HAP-1 (cell line): ENCODE data around the gene PLB1.

ENCODE experiments used
- DNase-seq, 2 experiments: peaks; one replicate each; pipeline ENCODE4 v3.0.0-alpha.2; 2016 to 2020; ENCODE audit warnings: low spot score in 2 of 2
- H3K27me3 ChIP-seq: fragments of 250-450 bp; sonication (Bioruptor Pico); 2 replicates; pipeline ENCODE4 v1.5.1; 2020; ENCODE audit warnings: low read depth, mild to moderate bottlenecking, moderate library complexity
- H3K36me3 ChIP-seq: fragments of 250-450 bp; sonication (Bioruptor Pico); replicated peaks from 2 replicates; pipeline ENCODE4 v1.5.1; 2020; ENCODE audit warnings: mild to moderate bottlenecking
- H3K4me1 ChIP-seq: fragments of 250-450 bp; sonication (Bioruptor Pico); 2 replicates; pipeline ENCODE4 v1.5.1; 2020; ENCODE audit warnings: mild to moderate bottlenecking
- H3K4me3 ChIP-seq: fragments of 250-450 bp; sonication (Bioruptor Pico); 2 replicates; pipeline ENCODE4 v1.5.1; 2020; ENCODE audit warnings: mild to moderate bottlenecking, moderate library complexity
- H3K9me3 ChIP-seq: fragments of 250-450 bp; sonication (Bioruptor Pico); 2 replicates; pipeline ENCODE4 v1.5.1; 2020; ENCODE audit warnings: mild to moderate bottlenecking, moderate library complexity
- in situ Hi-C: fragments of 300-500 bp; cut with MboI; formaldehyde crosslinking; loops from 3 replicates; pipeline ENCODE4 v1.14.3; 2020; ENCODE audit warnings: low sequenced_read_pairs, inconsistent platforms, mixed read lengths

PLB1 gene

DNA sequence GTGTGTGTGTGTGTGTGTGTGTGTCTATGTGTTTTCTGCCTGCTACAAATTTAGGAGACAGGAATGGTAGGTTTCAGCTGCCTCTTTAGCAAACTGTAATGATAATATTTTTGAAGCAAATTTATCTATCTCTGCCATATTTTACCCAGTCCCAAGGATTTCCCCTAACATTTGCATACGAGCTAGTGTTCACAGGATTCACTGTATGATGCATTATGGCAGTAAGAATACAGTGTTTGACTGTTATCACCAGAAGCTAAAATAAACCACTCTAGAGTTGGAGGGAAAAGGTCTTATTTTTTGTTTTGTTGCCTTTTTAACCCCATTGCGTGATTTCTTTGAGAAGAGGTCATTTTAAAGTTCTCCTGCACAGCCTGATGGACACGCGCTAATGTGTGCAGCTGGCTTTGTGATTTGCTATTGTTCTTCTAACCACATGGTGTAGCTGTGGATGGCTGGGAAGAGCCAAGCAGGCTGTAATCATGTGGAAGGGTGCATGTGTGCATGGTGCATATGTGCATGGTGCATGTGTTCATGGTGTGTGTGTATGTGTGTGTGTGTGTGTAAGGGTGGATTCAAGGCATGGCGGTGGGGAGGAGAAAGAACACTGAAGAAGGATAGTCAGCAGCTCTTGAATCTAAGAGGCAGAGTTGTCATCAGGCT, 62.4 kb downstream of the PLB1 start:
- no peak for DNase-seq
- in situ Hi-C loops: no loop called here
- Histone ChIP-seq H3K36me3 (no peaks in the 10 kb centered on the region), H3K9me3 (no peaks in the 10 kb centered on the region), H3K4me3 (no peak overlapping the region), H3K27me3 (no peaks in the 10 kb centered on the region), H3K4me1 (no peaks in the 10 kb centered on the region)

DNA sequence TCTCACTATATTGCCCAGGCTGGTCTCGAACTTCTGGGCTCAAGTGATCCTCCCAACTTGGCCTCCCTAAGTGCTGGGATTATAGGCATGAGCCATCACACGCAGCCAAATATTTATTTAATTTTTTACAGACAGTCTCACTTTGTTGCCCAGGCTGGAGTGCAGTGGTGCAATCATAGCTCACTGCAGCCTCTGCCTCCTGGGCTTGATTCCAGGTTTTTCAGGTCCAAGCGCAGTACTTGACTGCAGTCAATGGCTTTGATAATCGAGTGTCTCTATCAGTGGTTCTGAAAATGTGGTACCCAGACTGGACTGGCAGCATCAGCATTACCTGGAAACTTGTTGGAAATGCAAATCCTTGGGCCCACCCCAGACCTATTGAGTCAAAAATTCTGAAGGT, 63.1 kb downstream of the PLB1 start:
- H3K4me1 ChIP-seq: no peaks in the 10 kb centered on the region
- in situ Hi-C loops: no loop called here
- no peaks in the 10 kb centered on the region for H3K36me3 ChIP-seq
- no peaks in the 10 kb centered on the region for H3K27me3 ChIP-seq
- H3K4me3 ChIP-seq: no peak overlapping the region
- no peaks in the 10 kb centered on the region for H3K9me3 ChIP-seq
- DNase-seq: no peak

DNA sequence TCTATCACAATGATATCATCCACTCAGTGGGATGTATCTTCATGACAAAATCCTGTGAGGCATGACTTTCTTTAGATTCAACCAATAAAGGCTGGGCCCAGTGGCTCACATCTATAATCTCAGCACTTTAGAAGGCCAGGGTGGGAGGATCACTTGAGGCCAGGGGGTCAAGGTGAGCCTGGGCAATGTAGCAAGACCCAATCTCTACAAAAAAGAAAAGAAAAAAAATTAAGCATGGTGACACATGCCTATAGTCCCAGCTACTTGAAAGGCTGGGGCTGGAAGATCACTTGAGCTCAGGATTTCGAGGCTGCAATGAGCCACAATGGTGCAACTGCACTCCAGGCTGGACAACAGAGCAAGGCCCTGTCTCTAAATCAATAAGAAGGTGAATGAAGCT, 68.0 kb downstream of the PLB1 start:
- in situ Hi-C loops: no loop called here

DNA sequence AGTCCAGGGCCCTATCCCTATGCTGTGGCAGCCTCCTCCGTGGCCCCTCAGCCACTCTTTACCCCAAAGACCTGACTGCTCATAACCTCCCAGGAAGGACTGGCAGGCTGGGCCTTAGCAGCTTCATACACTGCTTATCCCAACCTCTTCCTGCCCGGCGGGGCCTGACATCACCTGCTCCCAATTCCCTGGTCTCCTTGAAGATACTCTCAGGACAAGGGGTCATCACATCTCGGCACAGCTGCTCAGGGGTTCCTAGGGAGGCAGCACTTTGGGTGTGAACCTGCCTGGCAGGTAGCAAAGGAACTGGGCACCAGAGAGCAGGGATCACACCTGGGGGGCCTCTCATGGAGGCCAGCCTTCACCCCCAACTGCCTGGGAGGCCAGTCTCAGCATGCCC, 68.5 kb downstream of the PLB1 start:
- H3K4me3 ChIP-seq: no peak overlapping the region
- no peaks in the 10 kb centered on the region for H3K27me3 ChIP-seq
- peaks cover 5% of the 10 kb centered on the region for H3K4me1 ChIP-seq
- DNase-seq: no peak
- in situ Hi-C loops: no loop called here
- no peaks in the 10 kb centered on the region for H3K36me3 ChIP-seq
- H3K9me3 ChIP-seq: no peaks in the 10 kb centered on the region

More for the DNA sequence above, 68.0 kb downstream of the PLB1 start:
- Histone ChIP-seq H3K9me3 (no peaks in the 10 kb centered on the region), H3K36me3 (no peaks in the 10 kb centered on the region), H3K4me1 (peaks cover 5% of the 10 kb centered on the region), H3K4me3 (no peak overlapping the region), H3K27me3 (no peaks in the 10 kb centered on the region)
- DNase-seq: no peak

DNA sequence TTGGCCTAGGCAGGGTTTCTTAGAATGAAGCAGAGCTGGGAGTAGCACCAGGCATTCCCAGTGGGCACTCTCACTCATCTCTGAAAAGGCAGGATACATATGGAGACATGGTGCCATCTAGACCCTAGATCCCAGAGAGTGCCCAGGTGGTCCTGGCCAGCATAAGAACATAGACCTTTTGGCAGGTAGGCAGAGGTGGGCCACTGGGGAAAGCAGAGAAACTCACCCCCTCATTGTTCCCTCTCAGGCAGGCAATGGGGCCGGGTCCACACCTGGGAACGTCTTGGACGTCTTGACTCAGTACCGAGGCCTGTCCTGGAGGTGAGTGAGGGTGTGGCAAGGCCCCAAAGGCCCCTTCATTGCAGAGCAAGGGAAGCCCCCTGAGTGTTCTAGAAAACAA, 69.2 kb downstream of the PLB1 start:
- no peaks in the 10 kb centered on the region for H3K36me3 ChIP-seq
- DNase-seq: no peak
- in situ Hi-C loops: no loop called here
- H3K4me3 ChIP-seq: no peak overlapping the region
- H3K4me1 ChIP-seq: peaks cover 5% of the 10 kb centered on the region
- no peaks in the 10 kb centered on the region for H3K9me3 ChIP-seq
- no peaks in the 10 kb centered on the region for H3K27me3 ChIP-seq

DNA sequence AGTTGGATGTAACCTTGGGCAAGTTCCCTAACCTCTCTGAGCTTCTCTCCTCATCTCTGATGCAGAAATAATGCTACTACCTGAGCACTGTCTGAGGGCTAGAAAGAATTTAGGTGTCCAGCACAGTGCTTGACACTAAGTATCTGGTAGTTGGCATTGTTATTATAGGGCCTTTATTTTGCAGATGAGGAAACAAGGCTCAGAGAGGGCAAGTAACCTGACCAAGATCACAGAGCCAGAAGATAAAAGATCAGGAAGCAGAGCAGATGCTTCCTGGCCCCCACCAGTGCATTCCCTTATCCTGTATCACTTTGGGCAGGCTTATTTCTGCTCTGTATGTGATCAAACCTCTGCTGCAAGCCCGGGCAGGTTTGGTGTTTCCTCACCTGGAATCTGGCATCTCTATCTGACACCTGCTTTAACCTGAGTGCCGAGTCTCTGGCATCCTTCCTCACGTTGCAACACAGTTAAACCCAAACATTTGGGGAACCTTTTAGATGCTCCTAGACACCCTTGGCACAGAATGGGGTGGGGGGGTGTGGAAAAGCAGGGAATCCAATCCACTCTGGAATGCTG, 69.9 kb downstream of the PLB1 start:
- DNase-seq: no peak
- in situ Hi-C loops: no loop called here
- Histone ChIP-seq H3K4me3 (no peak overlapping the region), H3K4me1 (peaks cover 5% of the 10 kb centered on the region), H3K27me3 (no peaks in the 10 kb centered on the region), H3K36me3 (no peaks in the 10 kb centered on the region), H3K9me3 (no peaks in the 10 kb centered on the region)

DNA sequence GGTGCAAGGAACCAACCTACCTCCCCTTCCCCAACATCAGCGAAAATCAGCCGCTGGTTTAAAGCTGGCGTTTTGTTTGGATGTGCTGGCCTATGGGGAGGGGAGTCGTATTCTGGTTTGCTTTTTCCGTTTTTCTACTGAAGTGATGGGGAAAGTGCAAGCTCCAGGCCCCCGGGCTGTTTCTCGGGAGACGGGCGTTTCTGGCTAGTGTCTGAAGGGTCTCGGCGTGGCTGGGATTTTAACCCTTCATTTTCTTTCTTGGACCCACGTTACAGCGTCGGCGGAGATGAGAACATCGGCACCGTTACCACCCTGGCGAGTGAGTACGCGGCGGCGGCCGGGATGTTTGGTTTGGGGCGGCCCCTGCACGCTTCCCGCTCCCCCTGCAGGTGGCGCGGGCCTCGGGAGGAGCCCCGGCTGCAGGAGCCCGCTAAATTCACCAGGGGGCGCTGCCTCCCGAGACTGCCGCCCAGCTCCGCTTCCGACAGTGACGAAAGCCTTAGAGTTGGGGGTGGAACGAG, 70.7 kb downstream of the PLB1 start:
- Histone ChIP-seq H3K36me3 (no peaks in the 10 kb centered on the region), H3K9me3 (peaks cover 3% of the 10 kb centered on the region; the same call in 1 of the 2 replicates), H3K27me3 (no peaks in the 10 kb centered on the region), H3K4me1 (peaks cover 5% of the 10 kb centered on the region), H3K4me3 (peak overlapping the region; percentile 34)
- in situ Hi-C loops: no loop called here
- DNase-seq: peak; percentile 73 to 90

DNA sequence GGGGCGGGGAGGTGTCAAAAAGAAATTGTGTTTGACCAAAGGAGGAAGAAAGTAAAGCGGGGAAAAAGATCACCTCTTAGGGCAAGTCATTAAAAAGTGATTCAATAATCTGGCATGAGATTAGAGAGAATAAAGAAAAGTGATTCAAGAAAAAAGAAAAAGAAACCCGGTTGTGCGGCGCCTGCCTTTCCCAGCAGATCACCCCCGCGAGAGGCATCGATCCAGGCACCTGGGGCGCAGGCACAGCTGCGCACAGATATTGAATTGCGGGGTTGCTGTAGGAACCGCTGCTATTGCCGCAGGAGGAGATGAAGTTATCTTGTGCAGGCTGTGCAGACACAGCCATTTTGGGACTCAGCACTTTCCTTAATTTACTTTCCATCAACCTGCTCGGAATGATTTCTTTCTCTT, 71.2 kb downstream of the PLB1 start:
- peaks cover 3% of the 10 kb centered on the region; the same call in 1 of the 2 replicates for H3K9me3 ChIP-seq
- H3K4me1 ChIP-seq: peaks cover 5% of the 10 kb centered on the region
- H3K27me3 ChIP-seq: no peaks in the 10 kb centered on the region
- in situ Hi-C loops: no loop called here
- H3K4me3 ChIP-seq: peak overlapping the region; percentile 34
- H3K36me3 ChIP-seq: no peaks in the 10 kb centered on the region
- peak in 1 of 2 experiments; percentile 48 for DNase-seq

DNA sequence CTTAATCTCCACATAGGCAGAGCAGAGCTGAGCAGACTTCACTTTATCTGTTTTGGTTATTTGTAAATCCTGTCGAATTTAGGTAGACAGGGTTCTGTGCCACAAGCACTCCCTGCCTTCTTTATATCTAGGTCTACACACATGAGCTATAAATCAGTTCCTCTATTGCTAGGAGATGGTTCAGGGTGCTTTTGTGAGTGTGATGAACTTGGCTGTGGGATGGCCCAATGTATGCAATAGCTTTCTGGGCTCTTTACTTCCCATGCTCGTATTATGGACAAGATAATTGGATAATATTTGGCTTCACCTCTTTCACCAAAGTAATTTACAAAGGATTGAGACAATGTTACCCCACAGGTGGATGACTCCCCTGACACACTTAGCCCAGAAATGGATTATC, 72.2 kb downstream of the PLB1 start:
- H3K4me3 ChIP-seq: no peak overlapping the region
- no peak for DNase-seq
- no peaks in the 10 kb centered on the region for H3K27me3 ChIP-seq
- in situ Hi-C loops: no loop called here
- H3K9me3 ChIP-seq: peaks cover 3% of the 10 kb centered on the region; the same call in 1 of the 2 replicates
- H3K36me3 ChIP-seq: no peaks in the 10 kb centered on the region
- peaks cover 5% of the 10 kb centered on the region for H3K4me1 ChIP-seq

DNA sequence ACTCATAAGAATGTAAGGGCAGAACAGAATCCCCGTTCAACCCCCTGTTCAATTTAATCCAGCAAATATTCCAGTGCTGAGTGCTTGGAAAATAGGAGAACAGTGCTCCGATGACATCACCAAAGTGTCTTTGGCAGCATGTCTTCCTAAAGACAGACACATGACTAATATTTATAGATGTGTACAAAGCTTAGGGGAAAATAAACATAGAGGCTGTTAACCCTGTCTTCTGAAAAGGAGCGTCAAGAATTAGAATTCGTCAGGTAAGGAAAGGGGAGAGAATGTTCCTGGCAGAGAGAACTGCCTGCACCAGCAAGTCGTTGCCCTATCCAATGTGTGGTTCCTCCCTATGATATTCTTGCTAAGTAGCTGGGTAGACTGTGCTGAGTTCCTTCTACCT, 72.7 kb downstream of the PLB1 start:
- Histone ChIP-seq H3K27me3 (no peaks in the 10 kb centered on the region), H3K9me3 (peaks cover 3% of the 10 kb centered on the region; the same call in 1 of the 2 replicates), H3K4me1 (peaks cover 5% of the 10 kb centered on the region), H3K4me3 (no peak overlapping the region), H3K36me3 (no peaks in the 10 kb centered on the region)
- no peak for DNase-seq
- in situ Hi-C loops: no loop called here

DNA sequence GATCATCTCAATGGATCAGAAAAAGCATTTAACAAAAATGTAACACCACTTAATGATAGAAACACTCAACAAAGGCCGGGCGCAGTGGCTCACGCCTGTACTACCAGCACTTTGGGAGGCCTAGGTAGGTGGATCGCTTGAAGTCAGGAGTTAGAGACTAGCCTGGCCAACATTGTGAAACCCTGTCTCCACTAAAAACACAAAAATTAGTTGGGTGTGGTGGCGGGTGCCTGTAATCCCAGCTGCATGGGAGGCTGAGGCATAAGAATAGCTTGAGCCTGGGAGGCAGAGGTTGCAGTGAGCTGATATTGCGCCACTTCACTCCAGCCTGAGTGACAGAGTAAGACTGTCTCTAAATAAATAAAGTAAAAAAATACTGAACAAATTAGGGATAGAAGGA, 74.6 kb downstream of the PLB1 start:
- in situ Hi-C loops: no loop called here
- Histone ChIP-seq H3K4me1 (peaks cover 5% of the 10 kb centered on the region), H3K4me3 (no peak overlapping the region), H3K27me3 (no peaks in the 10 kb centered on the region), H3K36me3 (no peaks in the 10 kb centered on the region), H3K9me3 (peaks cover 3% of the 10 kb centered on the region; the same call in 1 of the 2 replicates)
- DNase-seq: no peak

DNA sequence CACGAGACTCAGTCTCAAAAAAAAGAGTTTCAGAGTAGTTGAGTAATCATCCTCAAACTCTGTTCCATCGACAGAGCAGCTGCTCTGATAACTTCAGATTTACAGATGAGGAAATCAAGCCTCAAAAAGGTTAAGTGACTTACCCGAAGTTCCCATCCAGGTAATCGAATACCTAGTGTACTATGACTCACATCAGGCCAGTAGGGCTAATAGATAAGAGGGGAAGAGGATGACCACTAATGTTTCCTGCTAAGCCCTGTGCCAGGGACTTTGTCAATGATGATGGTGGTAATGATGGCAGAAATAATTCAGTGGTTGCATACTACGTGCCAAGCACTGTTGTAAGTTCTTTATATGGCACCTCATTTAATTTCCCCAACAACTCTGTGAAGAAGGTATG, 80.9 kb downstream of the PLB1 start:
- H3K36me3 ChIP-seq: no peaks in the 10 kb centered on the region
- in situ Hi-C loops: no loop called here
- H3K4me3 ChIP-seq: no peak overlapping the region
- no peak for DNase-seq
- no peaks in the 10 kb centered on the region for H3K4me1 ChIP-seq
- no peaks in the 10 kb centered on the region for H3K9me3 ChIP-seq
- no peaks in the 10 kb centered on the region for H3K27me3 ChIP-seq

DNA sequence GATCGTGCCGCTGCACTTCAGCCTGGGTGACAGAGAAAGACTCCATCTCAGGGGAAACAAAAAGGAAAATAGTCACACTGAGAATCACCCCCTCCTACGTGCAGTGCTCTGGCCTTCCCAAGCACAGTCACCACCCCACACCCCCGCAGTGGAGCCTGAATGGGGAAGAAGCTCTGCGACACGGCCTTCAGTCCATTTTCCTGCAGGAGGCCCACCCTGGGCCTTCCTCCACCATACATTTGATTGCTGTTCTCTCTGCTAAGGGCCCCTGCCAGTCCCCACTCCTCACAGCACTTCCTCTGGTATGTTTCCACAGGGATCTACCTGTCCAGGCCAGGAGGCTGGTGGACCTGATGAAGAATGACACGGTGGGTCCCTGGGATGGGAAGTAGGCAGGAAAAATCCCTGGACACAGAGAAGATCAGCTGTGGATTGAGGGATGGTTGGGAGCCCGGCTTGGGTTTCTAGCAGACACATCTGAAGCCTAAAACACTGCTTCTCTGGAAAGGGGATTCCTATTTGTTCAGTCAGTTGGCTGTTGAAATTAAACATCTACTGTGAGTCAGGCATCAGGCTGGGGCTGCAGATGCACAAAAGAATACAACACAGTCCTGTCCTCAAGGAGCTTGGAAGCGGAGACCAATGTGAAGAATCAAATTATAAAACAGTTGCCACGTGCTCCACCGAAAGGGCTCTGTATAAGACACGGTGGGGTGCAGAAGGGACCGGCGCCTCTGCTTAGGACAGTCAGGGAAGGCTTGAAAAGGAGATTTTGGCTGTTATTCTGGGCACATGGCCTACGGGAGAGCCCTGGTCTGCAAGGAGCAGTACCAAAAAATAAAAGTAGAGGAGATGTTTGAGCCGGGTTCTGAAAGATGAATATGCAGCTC, 82.2 kb downstream of the PLB1 start:
- Histone ChIP-seq H3K4me3 (no peak overlapping the region), H3K36me3 (no peaks in the 10 kb centered on the region)
- in situ Hi-C loops: no loop called here

DNA sequence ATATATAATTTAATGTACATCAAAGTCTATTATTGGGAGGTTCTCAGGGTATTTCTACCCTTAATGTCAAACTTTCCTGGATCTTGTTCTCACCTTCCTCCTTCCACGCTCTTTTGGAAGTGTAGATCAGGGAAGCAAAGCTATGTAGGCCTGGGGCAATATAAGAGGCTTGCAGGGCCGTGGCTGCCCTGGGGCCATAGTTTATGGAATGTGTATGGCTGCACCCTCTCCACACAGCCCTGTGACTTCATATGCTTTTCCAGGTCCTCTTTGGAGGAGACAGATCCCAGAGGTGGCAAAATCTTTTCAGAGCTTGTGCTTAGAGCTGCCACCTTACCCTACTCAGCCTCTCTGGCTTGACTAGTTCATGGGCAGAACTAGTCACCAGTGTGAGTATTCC, 82.9 kb downstream of the PLB1 start:
- H3K36me3 ChIP-seq: no peaks in the 10 kb centered on the region
- H3K4me3 ChIP-seq: no peak overlapping the region
- DNase-seq: no peak
- H3K27me3 ChIP-seq: no peaks in the 10 kb centered on the region
- H3K4me1 ChIP-seq: no peaks in the 10 kb centered on the region
- no peaks in the 10 kb centered on the region for H3K9me3 ChIP-seq
- in situ Hi-C loops: no loop called here

More for the DNA sequence above, 82.2 kb downstream of the PLB1 start:
- Histone ChIP-seq H3K4me1 (no peaks in the 10 kb centered on the region), H3K27me3 (no peaks in the 10 kb centered on the region), H3K9me3 (no peaks in the 10 kb centered on the region)
- no peak for DNase-seq
